BE2C (cell line): ENCODE results near the gene CABP7.

Experiments used
- DNase-seq: peaks from one replicate; pipeline ENCODE4 v3.0.0-alpha.2; 2020
- H3K27me3 ChIP-seq: fragments of 250-450 bp; sonication (Bioruptor Pico); 2 replicates; pipeline ENCODE4 v1.5.1; 2020; ENCODE audit warnings: mild to moderate bottlenecking
- H3K36me3 ChIP-seq: fragments of 250-450 bp; sonication (Bioruptor Pico); 2 replicates; pipeline ENCODE4 v1.5.1; 2020; ENCODE audit warnings: mild to moderate bottlenecking
- H3K4me1 ChIP-seq: fragments of 250-450 bp; sonication (Bioruptor Pico); 2 replicates; pipeline ENCODE4 v1.5.1; 2020
- H3K4me3 ChIP-seq: 2 replicates; pipeline ENCODE4 v1.5.1; 2011; ENCODE audit warnings: low read depth, low read length
- H3K9me3 ChIP-seq: fragments of 250-450 bp; sonication (Bioruptor Pico); 2 replicates; pipeline ENCODE4 v1.5.1; 2020
- TF ChIP-seq, protein P1 (sequence below): IDR thresholded peaks from 2 replicates; pipeline ENCODE4 v1.5.1; 2012; ENCODE audit warnings: mild to moderate bottlenecking, low read depth, low read length

Gene CABP7

DNA sequence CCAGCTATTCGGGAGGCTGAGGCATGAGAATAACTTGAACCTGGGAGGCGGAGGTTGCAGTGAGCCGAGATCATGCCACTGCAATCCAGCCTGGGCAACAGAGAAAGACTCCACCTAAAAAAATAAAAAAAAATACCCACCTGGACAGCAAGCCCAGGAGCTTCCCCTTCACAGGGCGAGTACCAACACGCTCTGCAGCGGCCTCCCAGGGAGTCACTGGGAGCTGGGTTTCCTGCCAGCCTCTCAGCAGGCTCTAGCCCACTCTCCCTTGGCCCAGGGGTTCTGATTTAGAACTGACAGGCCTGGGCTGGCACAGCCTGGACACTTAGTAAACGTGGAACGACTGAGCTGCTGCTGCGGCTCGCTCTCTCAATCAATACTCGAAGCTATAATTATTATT, 2.0 kb upstream of the CABP7 start:
- Histone ChIP-seq H3K9me3 (no peaks in the 10 kb centered on the region), H3K4me1 (peaks cover 39% of the 10 kb centered on the region), H3K27me3 (peaks cover 24% of the 10 kb centered on the region), H3K36me3 (no peaks in the 10 kb centered on the region), H3K4me3 (no peak overlapping the region)
- TF ChIP-seq, protein P1, sequence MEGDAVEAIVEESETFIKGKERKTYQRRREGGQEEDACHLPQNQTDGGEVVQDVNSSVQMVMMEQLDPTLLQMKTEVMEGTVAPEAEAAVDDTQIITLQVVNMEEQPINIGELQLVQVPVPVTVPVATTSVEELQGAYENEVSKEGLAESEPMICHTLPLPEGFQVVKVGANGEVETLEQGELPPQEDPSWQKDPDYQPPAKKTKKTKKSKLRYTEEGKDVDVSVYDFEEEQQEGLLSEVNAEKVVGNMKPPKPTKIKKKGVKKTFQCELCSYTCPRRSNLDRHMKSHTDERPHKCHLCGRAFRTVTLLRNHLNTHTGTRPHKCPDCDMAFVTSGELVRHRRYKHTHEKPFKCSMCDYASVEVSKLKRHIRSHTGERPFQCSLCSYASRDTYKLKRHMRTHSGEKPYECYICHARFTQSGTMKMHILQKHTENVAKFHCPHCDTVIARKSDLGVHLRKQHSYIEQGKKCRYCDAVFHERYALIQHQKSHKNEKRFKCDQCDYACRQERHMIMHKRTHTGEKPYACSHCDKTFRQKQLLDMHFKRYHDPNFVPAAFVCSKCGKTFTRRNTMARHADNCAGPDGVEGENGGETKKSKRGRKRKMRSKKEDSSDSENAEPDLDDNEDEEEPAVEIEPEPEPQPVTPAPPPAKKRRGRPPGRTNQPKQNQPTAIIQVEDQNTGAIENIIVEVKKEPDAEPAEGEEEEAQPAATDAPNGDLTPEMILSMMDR, result no peak
- DNase-seq, result no peak

DNA sequence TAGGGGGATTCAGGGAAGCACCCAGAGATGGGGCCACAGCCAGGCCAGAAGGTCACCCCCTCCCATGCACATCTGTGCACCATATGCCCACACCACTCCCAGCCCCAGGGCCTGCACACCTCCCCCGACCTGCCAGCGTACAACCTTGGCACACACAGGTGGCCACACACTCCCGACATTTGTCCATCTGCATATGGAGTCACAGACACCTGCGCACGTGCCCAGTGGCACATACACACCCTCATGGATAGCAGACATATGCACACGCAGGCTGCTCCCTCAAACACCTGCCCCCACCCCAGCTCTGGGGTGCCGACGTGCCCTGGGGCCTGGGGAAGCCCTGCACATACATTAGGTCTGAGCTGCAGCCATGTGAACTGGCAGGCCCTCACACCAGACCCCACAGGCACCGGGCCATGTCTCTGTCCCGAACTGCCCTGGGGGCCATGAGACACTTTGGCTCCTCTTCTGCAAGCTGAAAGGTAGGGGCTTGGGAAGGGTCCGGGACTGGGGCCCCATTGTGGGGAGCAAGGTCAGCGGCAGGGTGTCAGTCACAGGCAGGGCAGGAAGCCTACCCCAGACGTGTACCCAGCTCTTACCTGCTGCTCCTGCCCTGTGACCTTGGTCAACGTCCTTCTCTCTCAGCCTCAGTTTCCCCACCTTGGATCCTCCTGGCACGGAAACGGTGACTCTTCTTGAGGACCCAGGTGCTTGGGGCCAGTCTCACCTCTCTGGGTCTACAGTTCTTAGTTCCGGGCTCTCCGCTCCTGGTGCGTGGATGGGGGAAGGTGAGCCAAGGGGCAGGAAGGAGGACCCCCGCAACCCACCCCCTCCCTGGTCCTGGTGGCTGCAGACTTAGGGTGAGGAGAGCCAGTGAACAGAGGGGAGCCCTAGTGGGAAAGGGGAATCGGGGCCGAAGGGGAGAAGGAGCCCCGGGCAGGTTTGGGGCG, 579 bp upstream of the CABP7 start:
- no peaks in the 10 kb centered on the region for H3K9me3 ChIP-seq
- DNase-seq, result peak; percentile 48
- H3K4me3 ChIP-seq, result peak overlapping the region; percentile 46
- peaks cover 24% of the 10 kb centered on the region for H3K27me3 ChIP-seq
- H3K4me1 ChIP-seq, result peaks cover 36% of the 10 kb centered on the region
- TF ChIP-seq, protein P1, result no peak
- H3K36me3 ChIP-seq, result no peaks in the 10 kb centered on the region

DNA sequence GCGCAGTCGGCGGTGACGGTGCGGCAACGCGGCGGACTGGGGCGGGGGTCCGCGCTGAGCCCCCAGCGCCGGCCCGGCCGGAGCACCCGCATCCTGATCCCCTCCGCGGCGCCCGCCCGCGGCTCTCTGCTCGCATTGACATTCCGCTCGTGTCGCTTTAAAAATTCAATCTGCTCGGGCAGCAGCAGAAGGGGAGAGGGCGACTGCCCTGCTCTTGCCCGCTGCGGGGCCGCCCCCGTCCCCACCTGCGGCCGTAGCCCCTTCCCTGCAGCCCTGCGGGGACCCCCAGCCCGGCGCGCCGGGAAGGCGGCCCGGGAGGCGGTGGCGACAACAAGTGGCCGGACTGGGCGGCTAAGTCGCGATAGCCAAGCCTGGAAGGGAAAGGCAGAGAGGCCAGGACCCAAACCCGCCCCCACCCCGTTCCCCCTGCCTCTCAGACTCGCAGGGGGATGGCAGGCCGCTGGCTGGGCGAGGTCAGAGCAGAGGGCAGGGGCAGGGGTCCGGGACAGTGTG, 1.1 kb downstream of the CABP7 start:
- no peaks in the 10 kb centered on the region for H3K9me3 ChIP-seq
- no peaks in the 10 kb centered on the region for H3K36me3 ChIP-seq
- H3K4me3 ChIP-seq, result peak overlapping the region; percentile 42
- no peak for DNase-seq
- peaks cover 24% of the 10 kb centered on the region for H3K27me3 ChIP-seq
- TF ChIP-seq, protein P1, result no peak
- peaks cover 20% of the 10 kb centered on the region for H3K4me1 ChIP-seq

DNA sequence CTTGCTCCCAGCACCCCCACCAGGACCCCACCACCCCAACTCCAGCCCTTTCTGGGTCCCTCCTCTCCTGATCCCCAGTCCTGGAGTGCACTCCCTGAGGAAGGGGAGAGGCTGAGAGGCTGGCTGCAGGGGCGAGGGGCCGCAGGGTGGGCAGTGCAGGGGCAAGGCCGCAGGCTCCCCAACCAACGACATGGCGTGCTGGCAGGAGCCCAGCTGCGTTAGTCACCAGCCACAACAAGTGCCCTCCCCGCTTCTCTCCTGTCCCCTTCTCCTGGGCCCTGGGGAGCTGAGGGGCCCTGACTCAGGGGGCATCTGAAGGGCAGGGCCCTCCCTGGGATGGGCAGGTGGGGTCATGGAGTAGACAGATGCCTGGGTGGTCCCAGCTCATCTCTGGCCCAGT, 2.3 kb downstream of the CABP7 start:
- no peaks in the 10 kb centered on the region for H3K36me3 ChIP-seq
- H3K4me1 ChIP-seq, result peaks cover 19% of the 10 kb centered on the region
- TF ChIP-seq, protein P1, result no peak
- peak; percentile 45 for DNase-seq
- no peak overlapping the region for H3K4me3 ChIP-seq
- peaks cover 24% of the 10 kb centered on the region for H3K27me3 ChIP-seq
- no peaks in the 10 kb centered on the region for H3K9me3 ChIP-seq

DNA sequence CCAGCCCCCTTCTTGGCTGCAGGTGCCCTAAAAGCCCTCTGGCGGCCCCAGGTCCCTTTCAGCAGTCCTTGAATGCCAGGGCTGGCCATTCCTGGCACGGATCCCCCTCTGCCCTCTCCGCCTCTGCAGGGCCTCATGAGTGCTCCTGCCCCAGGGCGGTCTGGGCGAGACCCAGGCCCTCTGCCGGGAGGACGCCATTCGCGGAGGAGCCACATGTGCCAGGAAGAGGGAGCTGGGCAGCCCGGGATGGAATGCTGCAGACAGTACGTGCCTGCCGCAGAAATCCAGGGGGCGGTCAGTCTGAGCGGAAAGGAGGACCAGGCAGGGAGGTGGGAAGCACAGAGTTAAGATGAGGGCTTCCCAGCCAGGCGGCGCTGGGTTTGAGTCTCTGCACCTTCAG, 2.8 kb downstream of the CABP7 start:
- DNase-seq, result no peak
- peaks cover 19% of the 10 kb centered on the region for H3K4me1 ChIP-seq
- H3K27me3 ChIP-seq, result peaks cover 24% of the 10 kb centered on the region
- TF ChIP-seq, protein P1, result no peak
- H3K9me3 ChIP-seq, result no peaks in the 10 kb centered on the region
- H3K36me3 ChIP-seq, result no peaks in the 10 kb centered on the region
- no peak overlapping the region for H3K4me3 ChIP-seq

DNA sequence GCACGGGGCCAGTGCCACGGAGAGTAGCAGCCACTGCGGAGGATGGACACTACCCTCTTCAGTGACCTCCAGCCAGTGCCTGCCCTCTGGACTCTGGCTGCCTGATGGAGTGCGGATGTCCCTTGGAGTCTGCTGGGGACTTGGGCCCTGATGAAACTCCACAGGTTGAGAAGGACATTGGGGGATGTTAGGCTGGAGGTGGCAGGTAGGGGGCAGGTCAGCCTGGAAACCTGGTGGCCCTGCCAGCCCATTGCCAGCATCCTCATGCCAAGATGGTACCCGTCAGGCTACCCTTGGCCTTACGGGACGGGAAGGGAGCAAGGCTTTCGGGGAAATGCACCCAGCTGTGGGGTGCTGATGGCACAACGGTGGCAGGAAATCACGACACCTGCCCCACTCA, 4.0 kb downstream of the CABP7 start:
- Histone ChIP-seq H3K36me3 (no peaks in the 10 kb centered on the region), H3K4me3 (no peak overlapping the region), H3K4me1 (peaks cover 18% of the 10 kb centered on the region), H3K27me3 (peaks cover 24% of the 10 kb centered on the region), H3K9me3 (no peaks in the 10 kb centered on the region)
- TF ChIP-seq, protein P1, result peak; percentile 17; the same call in 1 of the 2 replicates
- no peak for DNase-seq
